ENCODE data around the gene CXCL6. TPM values are rescaled to one million over a fixed set of nuclear protein-coding genes. Genes with fewer than 3 reads are reported as not detected.

CXCL6 gene
- not detected in 5 replicates for total RNA-seq (2022; extraction: Qiagen RNA extraction; ENCODE audit: low read depth)

GRCh38 chr4:73836373-73837279, at the start of gene CXCL6:
CXCL6 (plus strand) TSS chr4:73836678; CDS start chr4:73836751, 73 bp downstream.

GRCh38 chr4:73853246-73853704, 16.8 kb downstream of the CXCL6 start, which contains the start of gene PF4V1:
PF4V1 (plus strand) TSS chr4:73853296; CDS start chr4:73853363, 67 bp downstream.

GRCh38 chr4:73869130-73870055, 32.9 kb downstream of the CXCL6 start, which contains the start of gene CXCL1:
CXCL1 (plus strand) TSS chr4:73869393; CDS start chr4:73869471, 78 bp downstream.

Other genes with a start within 250 kb of the CXCL6 start
- 0.81 to 1.2 TPM (median 1.1 TPM) in 5 replicates for gene RASSF6, start 216.2 kb upstream of the CXCL6 start, total RNA-seq (2022; extraction: Qiagen RNA extraction; ENCODE audit: low read depth)
- gene CXCL8, start 96.1 kb upstream of the CXCL6 start, total RNA-seq (2022; extraction: Qiagen RNA extraction; ENCODE audit: low read depth) = 6.7 to 11.2 TPM (median 8.1 TPM) in 5 replicates
- gene PF4V1, start 16.6 kb downstream of the CXCL6 start, total RNA-seq (2022; extraction: Qiagen RNA extraction; ENCODE audit: low read depth) = not detected in 5 replicates
- gene CXCL1, start 32.7 kb downstream of the CXCL6 start, total RNA-seq (2022; extraction: Qiagen RNA extraction; ENCODE audit: low read depth) = 8.2 to 9.5 TPM (median 9.2 TPM) in 5 replicates
- gene PF4, start 145.3 kb downstream of the CXCL6 start, total RNA-seq (2022; extraction: Qiagen RNA extraction; ENCODE audit: low read depth) = 0.56 to 1.6 TPM (median 1.5 TPM) in 5 replicates
- 0.38 to 0.45 TPM in 2 of 5 replicates, not detected in the others for gene PPBP, start 151.5 kb downstream of the CXCL6 start, total RNA-seq (2022; extraction: Qiagen RNA extraction; ENCODE audit: low read depth)
- gene CXCL5, start 162.0 kb downstream of the CXCL6 start, total RNA-seq (2022; extraction: Qiagen RNA extraction; ENCODE audit: low read depth) = 27.7 to 36.9 TPM (median 34.8 TPM) in 5 replicates
- 3.3 to 4.4 TPM (median 4.0 TPM) in 5 replicates for gene CXCL3, start 202.0 kb downstream of the CXCL6 start, total RNA-seq (2022; extraction: Qiagen RNA extraction; ENCODE audit: low read depth)

Measured in A549 treated with GW870086 at 1 μM for 4 hours (cell line).